Trophoblast cell (in vitro differentiated cells and primary cell): ENCODE measurements around the gene CDH11.

Experiments
- DNase-seq, 2 donors: peaks; one replicate each; pipeline ENCODE4 v3.0.0-alpha.2; 2016
- H2AFZ ChIP-seq: 2 replicates; pipeline ENCODE4 v1.6.1; 2013; ENCODE audit warnings: low read length, moderate library complexity, mild to moderate bottlenecking; ENCODE audit not compliant: insufficient read depth, poor library complexity
- H2AK5ac ChIP-seq: 2 replicates; pipeline ENCODE4 v1.6.1; 2013; ENCODE audit warnings: mild to moderate bottlenecking, low read length
- H2BK120ac ChIP-seq: 2 replicates; pipeline ENCODE4 v1.6.1; 2013; ENCODE audit warnings: low read length, mild to moderate bottlenecking, moderate library complexity; ENCODE audit not compliant: insufficient read depth, poor library complexity
- H2BK12ac ChIP-seq: 2 replicates; pipeline ENCODE4 v1.6.1; 2013; ENCODE audit warnings: mild to moderate bottlenecking, low read length, moderate library complexity
- H2BK5ac ChIP-seq: 2 replicates; pipeline ENCODE4 v1.6.1; 2013; ENCODE audit warnings: low read length, low read depth, moderate library complexity, mild to moderate bottlenecking; ENCODE audit not compliant: poor library complexity
- H3K14ac ChIP-seq: 2 replicates; pipeline ENCODE4 v1.6.1; 2013; ENCODE audit warnings: mild to moderate bottlenecking, low read length
- H3K18ac ChIP-seq: 2 replicates; pipeline ENCODE4 v1.6.1; 2013; ENCODE audit warnings: mild to moderate bottlenecking, low read length
- H3K23ac ChIP-seq: 2 replicates; pipeline ENCODE4 v1.6.1; 2013; ENCODE audit warnings: low read length
- H3K27ac ChIP-seq: 2 replicates; pipeline ENCODE4 v1.5.1; 2013; ENCODE audit warnings: low read depth, mild to moderate bottlenecking, inconsistent platforms, low read length, moderate library complexity
- H3K27me3 ChIP-seq: 2 replicates; pipeline ENCODE4 v1.6.1; 2013; ENCODE audit warnings: inconsistent platforms, mild to moderate bottlenecking, low read length, moderate library complexity; ENCODE audit not compliant: insufficient read depth
- H3K36me3 ChIP-seq, 2 experiments: 1 replicate in 1 of 2; 2 replicates in 1 of 2; pipeline ENCODE4 v1.6.1; 2013; ENCODE audit warnings: low read length in 2 of 2, mild to moderate bottlenecking in 2 of 2, moderate library complexity in 1 of 2; ENCODE audit not compliant: insufficient read depth in 2 of 2, control insufficient read depth in 1 of 2
- H3K4ac ChIP-seq: 2 replicates; pipeline ENCODE4 v1.6.1; 2013; ENCODE audit warnings: low read depth, mild to moderate bottlenecking, low read length, moderate library complexity
- H3K4me1 ChIP-seq, 2 experiments: 1 replicate in 1 of 2; 2 replicates in 1 of 2; pipeline ENCODE4 v1.6.1; 2013; ENCODE audit warnings: low read length in 2 of 2, mild to moderate bottlenecking in 2 of 2, moderate library complexity in 1 of 2; ENCODE audit not compliant: insufficient read depth in 2 of 2, control insufficient read depth in 1 of 2
- H3K4me2 ChIP-seq: 2 replicates; pipeline ENCODE4 v1.6.1; 2013; ENCODE audit warnings: inconsistent platforms, mild to moderate bottlenecking, low read length, moderate library complexity
- H3K4me3 ChIP-seq: 2 replicates; pipeline ENCODE4 v1.5.1; 2013; ENCODE audit warnings: mild to moderate bottlenecking, low read depth, low read length, inconsistent platforms
- H3K79me1 ChIP-seq: one replicate; pipeline ENCODE4 v1.6.1; 2013; ENCODE audit warnings: low read length
- H3K79me2 ChIP-seq: 2 replicates; pipeline ENCODE4 v1.6.1; 2013; ENCODE audit warnings: low read length, mild to moderate bottlenecking; ENCODE audit not compliant: control insufficient read depth, insufficient read depth, poor library complexity
- H3K9ac ChIP-seq: 2 replicates; pipeline ENCODE4 v1.6.1; 2013; ENCODE audit warnings: mild to moderate bottlenecking, low read length
- H3K9me3 ChIP-seq: 2 replicates; pipeline ENCODE4 v1.6.1; 2013; ENCODE audit warnings: low read depth, mild to moderate bottlenecking, control low read depth, inconsistent platforms, low read length; ENCODE audit not compliant: insufficient read depth
- H4K12ac ChIP-seq: 2 replicates; pipeline ENCODE4 v1.6.1; 2013; ENCODE audit warnings: low read depth, mild to moderate bottlenecking, low read length, moderate library complexity
- H4K8ac ChIP-seq: 2 replicates; pipeline ENCODE4 v1.6.1; 2013; ENCODE audit warnings: low read depth, mild to moderate bottlenecking, low read length, moderate library complexity
- H4K91ac ChIP-seq: one replicate; pipeline ENCODE4 v1.6.1; 2013; ENCODE audit warnings: low read depth, mild to moderate bottlenecking, low read length, moderate library complexity
- WGBS: extraction: QIAGEN DNeasy Blood & Tissue Kit; methylation state at CpG from one replicate; pipeline ENCODE4 v1.1.7; 2013; ENCODE audit warnings: missing lambda C conversion rate; ENCODE audit not compliant: insufficient read length, insufficient coverage; ENCODE audit errors: extremely low coverage; 5-methylcytosine and 5-hydroxymethylcytosine counted together

The CDH11 gene

GRCh38 chr16:65122724-65123395 lies 997 bp upstream of the CDH11 start:
- peaks cover 0 to under 1% of the 10 kb centered on the region in 2 experiments for H3K36me3 ChIP-seq
- peak overlapping the region; percentile 97 for H2BK120ac ChIP-seq
- peak overlapping the region; percentile 81 for H3K9ac ChIP-seq
- peak overlapping the region; percentile 67 for H2BK12ac ChIP-seq
- peaks cover 7 to 19% of the 10 kb centered on the region in 2 experiments for H3K4me1 ChIP-seq
- peak overlapping the region; percentile 95 for H2AK5ac ChIP-seq
- H3K79me1 ChIP-seq: peaks cover 36% of the 10 kb centered on the region
- H3K9me3 ChIP-seq: no peaks in the 10 kb centered on the region
- H4K8ac ChIP-seq: peak overlapping the region; percentile 91
- H3K27ac ChIP-seq: peak overlapping the region; percentile 76
- H4K91ac ChIP-seq: peak overlapping the region; percentile 99
- peak overlapping the region; percentile 69 for H3K4me3 ChIP-seq
- H2AFZ ChIP-seq: peak overlapping the region; percentile 73
- H3K18ac ChIP-seq: peak overlapping the region; percentile 93
- no peak for DNase-seq
- peak overlapping the region; percentile 96 for H4K12ac ChIP-seq
- peak overlapping the region; percentile 98 for H3K14ac ChIP-seq
- peak overlapping the region; percentile 94 for H3K4ac ChIP-seq
- peaks cover 5% of the 10 kb centered on the region for H3K27me3 ChIP-seq
- peak overlapping the region; percentile 82 for H3K4me2 ChIP-seq
- H2BK5ac ChIP-seq: peak overlapping the region; percentile 96
- peaks cover 31% of the 10 kb centered on the region for H3K79me2 ChIP-seq
- no CpG with 5 or more reads among the region's 48 CpGs for WGBS
- no peak overlapping the region for H3K23ac ChIP-seq

- peaks cover 31% of the 10 kb centered on the region for H3K79me2 ChIP-seq
- H3K9ac ChIP-seq: peak overlapping the region; percentile 97
- peak overlapping the region; percentile 55 for H2BK12ac ChIP-seq
- peak overlapping the region; percentile 87 for H3K27ac ChIP-seq
- H3K14ac ChIP-seq: peak overlapping the region; percentile 68
- H2AFZ ChIP-seq: peak overlapping the region; percentile 53
- peak overlapping the region; percentile 85 for H3K18ac ChIP-seq
- peak overlapping the region; percentile 23 for H4K12ac ChIP-seq
- H3K27me3 ChIP-seq: peaks cover 5% of the 10 kb centered on the region
- peak overlapping the region; percentile 94 for H2BK120ac ChIP-seq
- H3K23ac ChIP-seq: peak overlapping the region; percentile 2
- H4K8ac ChIP-seq: peak overlapping the region; percentile 82
- H3K4me1 ChIP-seq: peaks cover 7 to 17% of the 10 kb centered on the region in 2 experiments
- H4K91ac ChIP-seq: peak overlapping the region; percentile 91
- H3K9me3 ChIP-seq: no peaks in the 10 kb centered on the region
- H3K36me3 ChIP-seq: peaks cover 0 to 6% of the 10 kb centered on the region in 2 experiments
- peak overlapping the region; percentile 99 for H3K4me3 ChIP-seq
- peak overlapping the region; percentile 98 for H3K4ac ChIP-seq
- H2AK5ac ChIP-seq: peak overlapping the region; percentile 13
- peak overlapping the region; percentile 97 for H2BK5ac ChIP-seq
- WGBS: no CpG with 5 or more reads among the region's 68 CpGs
- DNase-seq: no peak
- peaks cover 36% of the 10 kb centered on the region for H3K79me1 ChIP-seq
- peak overlapping the region; percentile 86 for H3K4me2 ChIP-seq
Observed at GRCh38 chr16:65120831-65121721, 787 bp downstream of the CDH11 start.

GRCh38 chr16:65120461-65120830 lies 1.4 kb downstream of the CDH11 start:
- Histone ChIP-seq H3K14ac (peak overlapping the region; percentile 68), H3K9ac (peak overlapping the region; percentile 97), H4K8ac (peak overlapping the region; percentile 82), H3K9me3 (no peaks in the 10 kb centered on the region), H3K36me3 (peaks cover 0 to 9% of the 10 kb centered on the region in 2 experiments), H3K4me2 (peak overlapping the region; percentile 86), H3K27ac (peak overlapping the region; percentile 87), H2AFZ (no peak overlapping the region), H4K12ac (no peak overlapping the region), H2AK5ac (no peak overlapping the region), H3K18ac (peak overlapping the region; percentile 85), H3K4ac (peak overlapping the region; percentile 98), H3K4me3 (peak overlapping the region; percentile 99), H2BK12ac (no peak overlapping the region), H2BK120ac (peak overlapping the region; percentile 94), H3K27me3 (peaks cover 5% of the 10 kb centered on the region), H3K79me1 (peaks cover 36% of the 10 kb centered on the region), H4K91ac (peak overlapping the region; percentile 91), H3K4me1 (peaks cover 7 to 15% of the 10 kb centered on the region in 2 experiments), H3K23ac (no peak overlapping the region), H2BK5ac (peak overlapping the region; percentile 97), H3K79me2 (peaks cover 31% of the 10 kb centered on the region)
- DNase-seq: no peak
- no CpG with 5 or more reads among the region's 18 CpGs for WGBS

GRCh38 chr16:65119901-65120401 lies 1.9 kb downstream of the CDH11 start:
- no peak for DNase-seq
- Histone ChIP-seq H2AFZ (no peak overlapping the region), H4K91ac (peak overlapping the region; percentile 34), H3K79me2 (peaks cover 31% of the 10 kb centered on the region), H3K4me1 (peaks cover 7 to 15% of the 10 kb centered on the region in 2 experiments), H4K12ac (no peak overlapping the region), H2BK5ac (peak overlapping the region; percentile 64), H3K23ac (no peak overlapping the region), H3K36me3 (peaks cover 0 to 11% of the 10 kb centered on the region in 2 experiments), H4K8ac (peak overlapping the region; percentile 52), H3K4me3 (peak overlapping the region; percentile 69), H3K4ac (peak overlapping the region; percentile 98), H3K9ac (peak overlapping the region; percentile 97), H3K27me3 (peaks cover 5% of the 10 kb centered on the region), H3K4me2 (peak overlapping the region; percentile 86), H3K9me3 (no peaks in the 10 kb centered on the region), H3K14ac (peak overlapping the region; percentile 56), H3K18ac (peak overlapping the region; percentile 91), H3K27ac (peak overlapping the region; percentile 87), H2AK5ac (no peak overlapping the region), H2BK12ac (peak overlapping the region; percentile 63), H3K79me1 (peaks cover 36% of the 10 kb centered on the region), H2BK120ac (peak overlapping the region; percentile 20)
- WGBS: no CpG with 5 or more reads among the region's 11 CpGs
